Ascending aorta (tissue), 2 donors: ENCODE measurements around the gene MAN1C1. TPM values are rescaled to one million over a fixed set of nuclear protein-coding genes. Genes with fewer than 3 reads are reported as not detected.
A peak's percentile ranks its signal among the peaks of the same experiment; 100 is the strongest.

Source experiments
- DNase-seq, 2 donors: peaks; one replicate each; pipeline ENCODE4 v3.0.0-alpha.2; 2019; ENCODE audit warnings: low spot score in 2 of 2
- H3K27ac ChIP-seq, 2 donors: fragments of 200-600 bp; sonication (generic); one replicate each; pipeline ENCODE4 v1.5.1; 2016 to 2017; ENCODE audit warnings: mild to moderate bottlenecking in 1 of 2
- H3K27me3 ChIP-seq: fragments of 200-600 bp; sonication (generic); one replicate; pipeline ENCODE4 v1.5.1; 2017
- H3K36me3 ChIP-seq, 2 donors: fragments of 200-600 bp; sonication (generic); one replicate each; pipeline ENCODE4 v1.5.1; 2016
- H3K4me1 ChIP-seq, 2 donors: fragments of 200-600 bp; sonication (generic); one replicate each; pipeline ENCODE4 v1.5.1; 2016 to 2017; ENCODE audit warnings: mild to moderate bottlenecking in 1 of 2
- H3K4me3 ChIP-seq, 2 donors: fragments of 200-600 bp; sonication (generic); one replicate each; pipeline ENCODE4 v1.5.1; 2016 to 2017; ENCODE audit warnings: mild to moderate bottlenecking in 1 of 2
- H3K9me3 ChIP-seq, 2 donors: fragments of 200-600 bp; sonication (generic); one replicate each; pipeline ENCODE4 v1.5.1; 2016
- intact Hi-C: fragments of 100-400 bp; cut with DNase I; formaldehyde crosslinking; loops from one replicate; pipeline ENCODE4 v1.15.1; 2023
- total RNA-seq: library from RNA; depleted of rRNA; stranded (reverse); fragments of >200 nt; gene quantifications from one replicate; pipeline ENCODE4 v1.1.0, GENCODE V29; 2016
- TF ChIP-seq, protein P1 (sequence below), 3 experiments: fragments of 200-600 bp in 2 of 3; fragments of 450-650 bp in 1 of 3; sonication (generic) in 2 of 3; IDR thresholded peaks; one replicate each; pipeline ENCODE4 v1.5.1; 2016 to 2019; ENCODE audit warnings: antibody characterized with exemption in 3 of 3, mild to moderate bottlenecking in 1 of 3, moderate library complexity in 1 of 3

MAN1C1 gene
- total RNA-seq, 1 donor from 2014 or later = 14.3 TPM

DNA sequence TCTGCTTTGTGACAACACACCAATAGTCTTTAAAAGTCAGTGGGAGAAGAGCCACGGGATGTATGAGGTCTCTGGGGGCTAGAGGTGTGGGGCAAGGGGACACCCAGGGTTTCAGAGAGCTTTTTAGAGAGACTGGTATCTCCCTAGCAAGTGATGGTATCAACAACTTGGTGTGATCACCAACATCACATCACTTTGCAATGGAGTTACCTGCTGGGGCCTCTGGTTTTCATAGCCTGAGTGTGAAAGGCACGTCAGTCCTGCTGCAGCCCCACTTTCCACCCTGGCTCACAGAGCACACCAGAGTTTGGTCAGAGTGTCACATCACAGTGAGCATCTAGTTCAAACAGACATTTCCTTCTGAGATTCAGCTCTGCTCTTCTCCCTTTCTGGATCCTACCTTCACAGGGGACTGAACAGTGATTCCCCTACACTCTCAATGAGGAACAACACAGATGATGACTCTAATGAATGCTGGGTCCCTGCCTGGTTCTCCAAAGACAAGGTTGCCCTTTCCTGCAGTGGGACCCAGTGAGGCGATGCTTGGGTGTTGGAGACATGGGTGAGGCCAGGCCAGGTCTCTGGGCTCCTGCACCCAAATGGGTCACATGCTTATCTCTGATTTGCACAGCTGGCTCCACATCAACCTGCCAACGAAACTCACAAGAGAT, 2.0 kb upstream of the MAN1C1 start:
- Histone ChIP-seq H3K4me1 (peaks cover 14 to 19% of the 10 kb centered on the region in 2 donors), H3K4me3 (no peak overlapping the region), H3K27ac (no peak overlapping the region), H3K9me3 (no peaks in the 10 kb centered on the region), H3K27me3 (no peaks in the 10 kb centered on the region), H3K36me3 (no peaks in the 10 kb centered on the region)
- DNase-seq = no peak
- intact Hi-C loops = loop anchor here (5.0 kb wide), 1 partner anchor 383 kb away; the partner anchor contains the start of gene PAFAH2
- TF ChIP-seq, protein P1, sequence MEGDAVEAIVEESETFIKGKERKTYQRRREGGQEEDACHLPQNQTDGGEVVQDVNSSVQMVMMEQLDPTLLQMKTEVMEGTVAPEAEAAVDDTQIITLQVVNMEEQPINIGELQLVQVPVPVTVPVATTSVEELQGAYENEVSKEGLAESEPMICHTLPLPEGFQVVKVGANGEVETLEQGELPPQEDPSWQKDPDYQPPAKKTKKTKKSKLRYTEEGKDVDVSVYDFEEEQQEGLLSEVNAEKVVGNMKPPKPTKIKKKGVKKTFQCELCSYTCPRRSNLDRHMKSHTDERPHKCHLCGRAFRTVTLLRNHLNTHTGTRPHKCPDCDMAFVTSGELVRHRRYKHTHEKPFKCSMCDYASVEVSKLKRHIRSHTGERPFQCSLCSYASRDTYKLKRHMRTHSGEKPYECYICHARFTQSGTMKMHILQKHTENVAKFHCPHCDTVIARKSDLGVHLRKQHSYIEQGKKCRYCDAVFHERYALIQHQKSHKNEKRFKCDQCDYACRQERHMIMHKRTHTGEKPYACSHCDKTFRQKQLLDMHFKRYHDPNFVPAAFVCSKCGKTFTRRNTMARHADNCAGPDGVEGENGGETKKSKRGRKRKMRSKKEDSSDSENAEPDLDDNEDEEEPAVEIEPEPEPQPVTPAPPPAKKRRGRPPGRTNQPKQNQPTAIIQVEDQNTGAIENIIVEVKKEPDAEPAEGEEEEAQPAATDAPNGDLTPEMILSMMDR (IDR thresholded peaks at IDR 0.05) = no peak

DNA sequence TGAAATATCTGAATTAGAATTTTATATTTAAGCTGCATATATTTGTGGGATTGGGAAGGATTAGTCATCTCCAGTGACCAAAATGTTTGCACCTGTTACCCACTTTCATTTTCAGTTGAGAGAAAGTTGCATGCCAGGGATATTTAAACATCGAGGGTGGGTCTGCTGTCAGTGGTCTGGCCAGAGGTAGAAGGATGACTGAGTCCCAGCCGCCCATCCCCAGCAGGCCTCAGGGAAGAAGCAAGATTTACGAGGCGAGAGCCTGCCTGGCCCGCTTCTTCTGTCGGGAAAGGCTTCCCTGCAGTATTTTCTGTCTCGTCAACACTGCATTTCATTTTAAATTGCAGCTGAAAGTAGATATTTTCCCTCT, 1.4 kb upstream of the MAN1C1 start:
- Histone ChIP-seq H3K36me3 (no peaks in the 10 kb centered on the region), H3K27me3 (no peaks in the 10 kb centered on the region), H3K4me1 (peaks cover 14 to 19% of the 10 kb centered on the region in 2 donors), H3K9me3 (no peaks in the 10 kb centered on the region), H3K4me3 (peak overlapping the region in 1 of 2 donors; percentile 74), H3K27ac (no peak overlapping the region)
- TF ChIP-seq, protein P1 (IDR thresholded peaks at IDR 0.05) = no peak
- intact Hi-C loops = loop anchor here (5.0 kb wide), 1 partner anchor 382 kb away; the partner anchor contains the start of gene PAFAH2
- no peak for DNase-seq

DNA sequence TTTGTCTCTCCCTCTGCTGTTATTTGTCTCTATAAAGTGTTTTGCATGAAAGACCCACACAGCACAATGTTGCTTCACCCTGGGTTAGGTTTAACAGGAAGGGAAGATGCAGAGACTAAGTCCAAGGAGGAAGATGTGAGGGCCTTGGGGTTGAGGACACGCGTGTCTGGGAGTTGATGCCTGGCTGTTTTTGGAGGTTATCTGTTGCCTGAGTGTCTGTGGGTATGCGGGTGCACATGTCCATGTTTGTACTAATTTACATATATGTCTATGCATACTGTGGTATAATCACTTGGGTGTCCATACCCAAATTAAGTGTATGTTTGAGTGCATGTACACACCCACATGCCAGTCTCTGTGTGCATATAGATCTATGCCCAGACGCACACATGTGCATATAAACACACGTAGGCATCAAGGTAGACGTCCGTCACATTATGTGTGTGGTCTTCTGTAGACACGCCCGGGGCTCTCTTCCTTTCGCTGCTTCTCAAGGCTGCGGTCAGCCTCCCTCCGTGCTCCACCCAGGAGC, 962 bp upstream of the MAN1C1 start:
- no peaks in the 10 kb centered on the region for H3K36me3 ChIP-seq
- TF ChIP-seq, protein P1 (IDR thresholded peaks at IDR 0.05) = no peak
- no peaks in the 10 kb centered on the region for H3K9me3 ChIP-seq
- intact Hi-C loops = loop anchor here (1.0 to 5.0 kb wide), 3 partner anchors 72 to 382 kb away; partner anchors contain the start of genes LDLRAP1 and PAFAH2
- H3K4me3 ChIP-seq = peak overlapping the region; percentile 67 to 74
- peaks cover 14 to 19% of the 10 kb centered on the region in 2 donors for H3K4me1 ChIP-seq
- H3K27me3 ChIP-seq = no peaks in the 10 kb centered on the region
- DNase-seq = no peak
- H3K27ac ChIP-seq = peak overlapping the region; percentile 83

DNA sequence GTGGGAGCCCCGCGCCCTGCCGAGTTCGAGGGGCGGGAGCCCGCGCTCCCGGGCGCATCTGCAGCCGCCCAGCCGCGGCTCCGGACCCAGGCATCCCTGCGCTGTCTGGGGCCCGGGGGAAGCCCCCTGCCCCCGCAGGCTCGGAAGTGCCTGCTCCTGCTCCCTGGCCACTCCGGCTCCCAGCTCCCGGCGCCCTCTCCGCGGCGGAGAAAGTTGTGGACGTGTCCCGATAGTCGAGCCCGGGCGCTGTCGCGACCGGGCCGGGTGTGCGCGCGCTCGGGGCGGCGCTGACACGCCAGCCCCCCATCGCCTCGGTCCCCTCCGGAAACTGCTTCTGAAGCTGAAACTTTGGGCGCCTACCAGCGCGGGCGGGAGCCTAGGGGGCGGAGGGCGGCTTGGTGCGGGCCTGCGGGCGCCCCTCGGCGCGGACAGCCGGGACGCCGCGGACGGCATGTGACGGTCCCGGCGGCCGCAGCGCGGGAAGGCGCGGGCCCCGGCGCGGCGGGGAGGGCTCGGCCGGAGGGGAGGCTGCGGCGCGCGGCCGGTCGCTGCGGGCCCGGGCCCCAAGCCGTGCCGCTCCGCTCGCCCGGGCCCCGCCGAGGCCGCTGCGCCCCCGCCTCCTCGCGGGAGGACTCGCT, 515 bp downstream of the MAN1C1 start:
- no peaks in the 10 kb centered on the region for H3K9me3 ChIP-seq
- DNase-seq = no peak
- no peaks in the 10 kb centered on the region for H3K27me3 ChIP-seq
- intact Hi-C loops = loop anchor here (1.0 to 5.0 kb wide), 3 partner anchors 74 to 380 kb away; partner anchors contain the start of genes LDLRAP1 and PAFAH2
- no peaks in the 10 kb centered on the region for H3K36me3 ChIP-seq
- H3K4me1 ChIP-seq = peaks cover 14 to 19% of the 10 kb centered on the region in 2 donors
- TF ChIP-seq, protein P1 (IDR thresholded peaks at IDR 0.05) = no peak
- H3K27ac ChIP-seq = peak overlapping the region; percentile 32 to 55
- H3K4me3 ChIP-seq = peak overlapping the region; percentile 93 to 99

DNA sequence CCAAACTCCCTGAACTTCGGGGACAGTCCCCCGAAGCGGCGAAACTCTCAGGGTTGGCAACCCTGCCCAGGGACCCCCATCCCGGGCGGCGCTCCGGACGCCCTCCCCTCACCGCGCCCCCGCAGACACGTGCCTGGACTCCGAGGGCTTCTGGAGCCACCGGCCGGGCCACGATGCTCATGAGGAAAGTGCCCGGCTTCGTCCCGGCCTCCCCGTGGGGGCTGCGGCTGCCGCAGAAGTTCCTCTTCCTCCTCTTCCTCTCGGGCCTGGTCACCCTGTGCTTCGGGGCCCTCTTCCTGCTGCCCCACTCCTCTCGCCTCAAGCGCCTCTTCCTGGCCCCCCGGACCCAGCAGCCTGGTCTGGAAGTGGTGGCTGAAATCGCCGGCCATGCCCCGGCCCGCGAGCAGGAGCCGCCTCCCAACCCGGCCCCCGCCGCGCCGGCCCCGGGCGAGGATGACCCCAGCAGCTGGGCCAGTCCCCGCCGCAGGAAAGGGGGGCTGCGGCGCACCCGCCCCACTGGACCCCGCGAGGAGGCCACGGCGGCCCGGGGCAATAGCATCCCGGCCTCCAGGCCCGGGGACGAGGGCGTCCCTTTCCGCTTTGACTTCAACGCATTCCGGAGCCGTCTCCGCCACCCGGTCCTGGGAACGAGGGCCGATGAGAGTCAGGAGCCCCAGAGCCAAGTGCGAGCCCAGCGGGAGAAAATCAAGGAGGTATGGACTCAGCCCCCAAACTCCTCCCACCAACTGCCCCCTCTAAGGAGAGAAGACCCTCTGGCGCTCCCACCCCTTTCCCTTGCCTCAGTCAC, 1.2 kb downstream of the MAN1C1 start:
- Histone ChIP-seq H3K4me3 (peak overlapping the region; percentile 93 to 99), H3K27me3 (no peaks in the 10 kb centered on the region), H3K36me3 (no peaks in the 10 kb centered on the region), H3K4me1 (peaks cover 14 to 19% of the 10 kb centered on the region in 2 donors), H3K27ac (peak overlapping the region; percentile 47 to 66), H3K9me3 (no peaks in the 10 kb centered on the region)
- TF ChIP-seq, protein P1 (IDR thresholded peaks at IDR 0.05) = no peak
- intact Hi-C loops = loop anchor here (2.0 to 5.0 kb wide), 2 partner anchors 127 to 379 kb away; partner anchors contain the start of gene PAFAH2
- DNase-seq = no peak
